T-helper 17 cell (primary cell): ENCODE results near the gene CD52. TPM values are rescaled to one million over a fixed set of nuclear protein-coding genes. Genes with fewer than 3 reads are reported as not detected.

Experiments
- ATAC-seq: fragments of 150-1000 bp; cut with Tn5 transposase; 2 replicates; pipeline ENCODE4 v1.10.0; 2021; ENCODE audit warnings: mild to moderate bottlenecking, moderate library complexity
- DNase-seq, 3 donors: peaks; one replicate each; pipeline versions ENCODE4 v3.0.0 to v3.0.0-alpha.2; 2020 to 2021
- H3K9me3 ChIP-seq: one replicate; pipeline ENCODE4 v1.7.0; 2013; ENCODE audit warnings: low read length, mild to moderate bottlenecking; ENCODE audit not compliant: control insufficient read depth, poor library complexity, severe bottlenecking
- H3K27ac Mint-ChIP-seq: one replicate; pipeline ENCODE4 v1.8.0; 2022; ENCODE audit warnings: mild to moderate bottlenecking, moderate library complexity, mixed read lengths
- H3K27me3 Mint-ChIP-seq: one replicate; pipeline ENCODE4 v1.8.0; 2022; ENCODE audit warnings: mixed read lengths
- H3K36me3 Mint-ChIP-seq: one replicate; pipeline ENCODE4 v1.8.0; 2022; ENCODE audit warnings: low read depth, mixed read lengths
- H3K4me1 Mint-ChIP-seq: one replicate; pipeline ENCODE4 v1.8.0; 2022; ENCODE audit warnings: mild to moderate bottlenecking, mixed read lengths
- H3K4me3 Mint-ChIP-seq: one replicate; pipeline ENCODE4 v1.8.0; 2022; ENCODE audit warnings: mild to moderate bottlenecking, moderate library complexity, mixed read lengths
- total RNA-seq, 4 donors: library from RNA in 2 of 4; stranded (reverse) in 2 of 4; gene quantifications; one replicate each; pipeline ENCODE4 v1.2.3 and lab custom pipeline; 2022 to 2026

Gene CD52
- total RNA-seq = 1,000 to 10,000 TPM; 1,152 to 1,411 TPM
- 418 to 456 reads per million in 2 donors for total RNA-seq (lab: John Stamatoyannopoulos, UW)

GRCh38 chr1:26317612-26318337 lies at the start of gene CD52:
CD52 (plus strand) TSS chr1:26317958; CDS start chr1:26318018, 60 bp downstream.
- Mint-ChIP-seq H3K36me3 (peaks cover 15% of the 10 kb centered on the region), H3K4me3 (peak within 1 kb of the TSS; percentile 99)
- peak; percentile 85 for ATAC-seq

GRCh38 chr1:26268290-26269197 lies 49.2 kb upstream of the CD52 start:
- H3K9me3 ChIP-seq = peaks cover 3% of the 10 kb centered on the region
- no peak for DNase-seq
- no peaks in the 10 kb centered on the region for H3K27me3 Mint-ChIP-seq

More at GRCh38 chr1:26317612-26318337, at the start of gene CD52:
- Mint-ChIP-seq H3K4me1 (peaks cover 57% of the 10 kb centered on the region), H3K27me3 (no peaks in the 10 kb centered on the region), H3K27ac (peak within 1 kb of the TSS; percentile 96)
- DNase-seq = peak; percentile 44 to 53 (median 51)
- no peaks in the 10 kb centered on the region for H3K9me3 ChIP-seq

GRCh38 chr1:26269198-26269550 lies 48.6 kb upstream of the CD52 start:
- Mint-ChIP-seq H3K4me1 (peaks cover 4% of the 10 kb centered on the region), H3K27me3 (no peaks in the 10 kb centered on the region), H3K4me3 (no peak overlapping the region), H3K36me3 (peaks cover 13% of the 10 kb centered on the region), H3K27ac (no peak overlapping the region)
- H3K9me3 ChIP-seq = peaks cover 3% of the 10 kb centered on the region
- DNase-seq (no peak), ATAC-seq (no peak)

More at GRCh38 chr1:26268290-26269197, 49.2 kb upstream of the CD52 start:
- Mint-ChIP-seq H3K36me3 (peaks cover 13% of the 10 kb centered on the region), H3K4me3 (no peak overlapping the region), H3K4me1 (peaks cover 4% of the 10 kb centered on the region), H3K27ac (no peak overlapping the region)
- ATAC-seq = no peak

GRCh38 chr1:26274801-26275425 lies 42.8 kb upstream of the CD52 start:
- H3K27me3 Mint-ChIP-seq = no peaks in the 10 kb centered on the region
- H3K4me1 Mint-ChIP-seq = peaks cover 36% of the 10 kb centered on the region
- H3K4me3 Mint-ChIP-seq = no peak overlapping the region
- H3K36me3 Mint-ChIP-seq = peaks cover 11% of the 10 kb centered on the region
- H3K27ac Mint-ChIP-seq = peak overlapping the region; percentile 97
- DNase-seq = no peak
- no peak for ATAC-seq
- H3K9me3 ChIP-seq = no peaks in the 10 kb centered on the region

- Mint-ChIP-seq H3K27ac (peak overlapping the region; percentile 97), H3K4me3 (peak overlapping the region; percentile 90), H3K36me3 (peaks cover 14% of the 10 kb centered on the region), H3K27me3 (no peaks in the 10 kb centered on the region), H3K4me1 (peaks cover 39% of the 10 kb centered on the region)
- no peaks in the 10 kb centered on the region for H3K9me3 ChIP-seq
- DNase-seq (peak; percentile 62 to 76 (median 62)), ATAC-seq (peak; percentile 64)
Observed at GRCh38 chr1:26275580-26276431, 42.0 kb upstream of the CD52 start.

- Mint-ChIP-seq H3K27ac (peak overlapping the region; percentile 97), H3K4me3 (peak overlapping the region; percentile 52), H3K36me3 (peaks cover 17% of the 10 kb centered on the region), H3K4me1 (peaks cover 45% of the 10 kb centered on the region), H3K27me3 (no peaks in the 10 kb centered on the region)
- ATAC-seq (no peak), DNase-seq (no peak)
- no peaks in the 10 kb centered on the region for H3K9me3 ChIP-seq
Observed at GRCh38 chr1:26276432-26276838, 41.3 kb upstream of the CD52 start.

GRCh38 chr1:26277261-26277661 lies 40.5 kb upstream of the CD52 start:
- H3K27me3 Mint-ChIP-seq = no peaks in the 10 kb centered on the region
- peak overlapping the region; percentile 5 for H3K4me3 Mint-ChIP-seq
- H3K27ac Mint-ChIP-seq = peak overlapping the region; percentile 97
- ATAC-seq (no peak), DNase-seq (no peak)
- peaks cover 50% of the 10 kb centered on the region for H3K4me1 Mint-ChIP-seq
- no peaks in the 10 kb centered on the region for H3K9me3 ChIP-seq
- peaks cover 12% of the 10 kb centered on the region for H3K36me3 Mint-ChIP-seq

- Mint-ChIP-seq H3K4me1 (peaks cover 54% of the 10 kb centered on the region), H3K36me3 (peaks cover 11% of the 10 kb centered on the region), H3K27me3 (no peaks in the 10 kb centered on the region), H3K27ac (peak overlapping the region; percentile 97), H3K4me3 (peak overlapping the region; percentile 63)
- DNase-seq = no peak
- no peaks in the 10 kb centered on the region for H3K9me3 ChIP-seq
- no peak for ATAC-seq
Observed at GRCh38 chr1:26277719-26278118, 40.0 kb upstream of the CD52 start.

- no peaks in the 10 kb centered on the region for H3K9me3 ChIP-seq
- ATAC-seq (no peak), DNase-seq (no peak)
- Mint-ChIP-seq H3K27me3 (no peaks in the 10 kb centered on the region), H3K4me1 (peaks cover 60% of the 10 kb centered on the region), H3K4me3 (no peak overlapping the region), H3K27ac (peak overlapping the region; percentile 97), H3K36me3 (peaks cover 11% of the 10 kb centered on the region)
Observed at GRCh38 chr1:26278303-26278702, 39.5 kb upstream of the CD52 start.

GRCh38 chr1:26278724-26279455 lies 38.9 kb upstream of the CD52 start:
- peak overlapping the region; percentile 97 for H3K4me3 Mint-ChIP-seq
- no peaks in the 10 kb centered on the region for H3K9me3 ChIP-seq
- peak overlapping the region; percentile 97 for H3K27ac Mint-ChIP-seq
- DNase-seq (no peak), ATAC-seq (no peak)
- H3K4me1 Mint-ChIP-seq = peaks cover 65% of the 10 kb centered on the region
- H3K36me3 Mint-ChIP-seq = peaks cover 14% of the 10 kb centered on the region
- H3K27me3 Mint-ChIP-seq = no peaks in the 10 kb centered on the region

- Mint-ChIP-seq H3K27ac (peak within 1 kb of the TSS; percentile 97), H3K36me3 (peaks cover 16% of the 10 kb centered on the region), H3K4me3 (peak within 1 kb of the TSS; percentile 97), H3K4me1 (peaks cover 72% of the 10 kb centered on the region), H3K27me3 (no peaks in the 10 kb centered on the region)
- peak; percentile 76 to 85 (median 84) for DNase-seq
- ATAC-seq = peak; percentile 71
- no peaks in the 10 kb centered on the region for H3K9me3 ChIP-seq
Observed at GRCh38 chr1:26279456-26280332, 38.1 kb upstream of the CD52 start, which contains the start of gene SH3BGRL3. SH3BGRL3 (plus strand) TSS chr1:26280086; CDS start chr1:26280156, 70 bp downstream.
